ENCODE results near the gene PODNL1. TPM values are rescaled to one million over a fixed set of nuclear protein-coding genes. Genes with fewer than 3 reads are reported as not detected.
A peak's percentile ranks its signal among the peaks of the same experiment; 100 is the strongest.
"Not testable (repeated sequence)": the region's sequence is repeated elsewhere in the genome, so short reads cannot be mapped to it uniquely, and the experiment has no call there.

Gene PODNL1
- total RNA-seq, 3 donors from 2014 or later = 1.7 to 3.4 (median 2.9) TPM

GRCh38 chr19:13929340-13929739, 8.9 kb downstream of the PODNL1 start:
- Histone ChIP-seq H3K36me3 (ENCODE audit: low read depth) (no peaks in the 10 kb centered on the region), H3K4me3 (no peak overlapping the region), H3K4me1 (ENCODE audit: low read depth) (peaks cover 3% of the 10 kb centered on the region), H3K9me3 (no peaks in the 10 kb centered on the region)
- no peak for TF ChIP-seq CTCF (IDR thresholded peaks at IDR 0.05)
- DNase-seq (no peak), ATAC-seq (no peak)
- intact Hi-C loops (cut with DNase I, micrococcal nuclease) = no loop called here

- H3K36me3 ChIP-seq (ENCODE audit: low read depth) = no peaks in the 10 kb centered on the region
- DNase-seq (no peak), ATAC-seq (peak; percentile 21)
- H3K9me3 ChIP-seq = no peaks in the 10 kb centered on the region
- TF ChIP-seq CTCF (IDR thresholded peaks at IDR 0.05) = no peak
- H3K4me3 ChIP-seq = no peak overlapping the region
- intact Hi-C loops (cut with DNase I, micrococcal nuclease) = no loop called here
- H3K4me1 ChIP-seq (ENCODE audit: low read depth) = no peaks in the 10 kb centered on the region
Observed at GRCh38 chr19:13926715-13927114, 11.5 kb downstream of the PODNL1 start.

- no peaks in the 10 kb centered on the region for H3K9me3 ChIP-seq
- H3K36me3 ChIP-seq (ENCODE audit: low read depth) = no peaks in the 10 kb centered on the region
- DNase-seq (no peak), ATAC-seq (no peak)
- intact Hi-C loops (cut with DNase I, micrococcal nuclease) = no loop called here
- no peak for TF ChIP-seq CTCF (IDR thresholded peaks at IDR 0.05)
- no peaks in the 10 kb centered on the region for H3K4me1 ChIP-seq (ENCODE audit: low read depth)
- no peak overlapping the region for H3K4me3 ChIP-seq
Observed at GRCh38 chr19:13926010-13926409, 12.2 kb downstream of the PODNL1 start.

- H3K4me1 ChIP-seq (ENCODE audit: low read depth) = no peaks in the 10 kb centered on the region
- intact Hi-C loops (cut with DNase I, micrococcal nuclease) = no loop called here
- H3K36me3 ChIP-seq (ENCODE audit: low read depth) = peaks cover 7% of the 10 kb centered on the region
- DNase-seq (no peak), ATAC-seq (no peak)
- no peak for TF ChIP-seq CTCF (IDR thresholded peaks at IDR 0.05)
- no peak overlapping the region for H3K4me3 ChIP-seq
- no peaks in the 10 kb centered on the region for H3K9me3 ChIP-seq
Observed at GRCh38 chr19:13923194-13923987, 14.8 kb downstream of the PODNL1 start.

- DNase-seq; H3K4me3 ChIP-seq; H3K9me3 ChIP-seq; H3K36me3 ChIP-seq (ENCODE audit: low read depth); ATAC-seq; H3K4me1 ChIP-seq (ENCODE audit: low read depth); intact Hi-C loops (cut with DNase I, micrococcal nuclease): not testable (repeated sequence)
Observed at GRCh38 chr19:13922118-13922517, 16.1 kb downstream of the PODNL1 start.

- intact Hi-C loops (cut with DNase I, micrococcal nuclease) = no loop called here
- TF ChIP-seq CTCF (IDR thresholded peaks at IDR 0.05) = no peak
- Histone ChIP-seq H3K36me3 (ENCODE audit: low read depth) (peaks cover 7% of the 10 kb centered on the region), H3K4me1 (ENCODE audit: low read depth) (no peaks in the 10 kb centered on the region), H3K4me3 (no peak overlapping the region), H3K9me3 (no peaks in the 10 kb centered on the region)
- peak; percentile 71 for ATAC-seq
- no peak for DNase-seq
Observed at GRCh38 chr19:13920940-13921747, 17.1 kb downstream of the PODNL1 start.
